ENCODE data around the gene PLA2G2D.

PLA2G2D gene

GRCh38 chr1:20072771-20073170 is 46.6 kb downstream of the PLA2G2D start:
- H3K4me3 ChIP-seq = peak overlapping the region; percentile 69
- H3K27ac ChIP-seq = peak overlapping the region in 1 of 2 donors; percentile 84
- DNase-seq (ENCODE audit: low spot score) = no peak
- TF ChIP-seq, protein P1, sequence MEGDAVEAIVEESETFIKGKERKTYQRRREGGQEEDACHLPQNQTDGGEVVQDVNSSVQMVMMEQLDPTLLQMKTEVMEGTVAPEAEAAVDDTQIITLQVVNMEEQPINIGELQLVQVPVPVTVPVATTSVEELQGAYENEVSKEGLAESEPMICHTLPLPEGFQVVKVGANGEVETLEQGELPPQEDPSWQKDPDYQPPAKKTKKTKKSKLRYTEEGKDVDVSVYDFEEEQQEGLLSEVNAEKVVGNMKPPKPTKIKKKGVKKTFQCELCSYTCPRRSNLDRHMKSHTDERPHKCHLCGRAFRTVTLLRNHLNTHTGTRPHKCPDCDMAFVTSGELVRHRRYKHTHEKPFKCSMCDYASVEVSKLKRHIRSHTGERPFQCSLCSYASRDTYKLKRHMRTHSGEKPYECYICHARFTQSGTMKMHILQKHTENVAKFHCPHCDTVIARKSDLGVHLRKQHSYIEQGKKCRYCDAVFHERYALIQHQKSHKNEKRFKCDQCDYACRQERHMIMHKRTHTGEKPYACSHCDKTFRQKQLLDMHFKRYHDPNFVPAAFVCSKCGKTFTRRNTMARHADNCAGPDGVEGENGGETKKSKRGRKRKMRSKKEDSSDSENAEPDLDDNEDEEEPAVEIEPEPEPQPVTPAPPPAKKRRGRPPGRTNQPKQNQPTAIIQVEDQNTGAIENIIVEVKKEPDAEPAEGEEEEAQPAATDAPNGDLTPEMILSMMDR (IDR thresholded peaks at IDR 0.05) = no peak

DNA sequence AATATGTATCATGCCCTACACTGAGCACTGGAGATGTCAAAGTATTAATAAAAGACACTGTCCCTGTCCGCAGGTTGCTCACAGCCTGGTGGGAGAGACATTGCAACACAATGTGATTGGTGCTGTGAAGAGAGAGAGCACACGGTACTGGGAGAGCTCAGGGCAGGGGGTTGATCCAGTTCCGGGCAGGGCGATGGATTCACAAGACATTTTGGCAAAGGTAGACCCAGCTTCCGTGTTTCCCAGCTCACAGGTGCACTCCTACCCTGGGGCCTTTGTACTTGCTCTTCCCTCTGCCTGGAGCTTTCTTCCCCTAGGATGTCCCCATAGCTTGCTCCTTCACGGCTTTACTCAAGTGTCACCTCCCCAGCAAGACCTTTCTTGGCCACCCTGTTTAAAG is 47.9 kb downstream of the PLA2G2D start:
- peak overlapping the region; percentile 69 for H3K4me3 ChIP-seq
- TF ChIP-seq, protein P1 (IDR thresholded peaks at IDR 0.05) = no peak
- DNase-seq (ENCODE audit: low spot score) = no peak
- peak overlapping the region; percentile 71 to 84 for H3K27ac ChIP-seq

DNA sequence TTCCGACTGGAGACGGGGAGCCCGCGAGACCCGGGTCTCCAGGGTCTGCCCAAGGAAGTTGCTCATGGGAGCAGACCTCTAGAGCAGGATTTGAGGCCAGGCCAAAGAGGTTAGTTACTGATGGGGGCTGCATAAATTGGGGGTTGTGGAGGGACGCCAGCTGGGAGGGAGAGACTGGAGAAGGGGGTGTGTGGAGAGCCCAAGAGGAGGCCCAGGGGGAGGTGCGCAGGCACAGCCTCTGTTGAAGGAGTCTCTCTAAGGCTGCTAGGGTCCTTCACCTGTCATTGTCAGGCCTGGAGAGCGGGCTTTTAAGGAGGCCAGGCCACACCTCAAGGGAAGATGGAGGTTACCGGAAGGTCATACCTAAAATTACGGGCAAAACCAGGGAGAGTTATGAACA is 49.0 kb downstream of the PLA2G2D start:
- TF ChIP-seq, protein P1 (IDR thresholded peaks at IDR 0.05) = no peak
- Histone ChIP-seq H3K27ac (peak overlapping the region; percentile 71 to 84), H3K4me3 (peak overlapping the region; percentile 69)
- DNase-seq (ENCODE audit: low spot score) = no peak

DNA sequence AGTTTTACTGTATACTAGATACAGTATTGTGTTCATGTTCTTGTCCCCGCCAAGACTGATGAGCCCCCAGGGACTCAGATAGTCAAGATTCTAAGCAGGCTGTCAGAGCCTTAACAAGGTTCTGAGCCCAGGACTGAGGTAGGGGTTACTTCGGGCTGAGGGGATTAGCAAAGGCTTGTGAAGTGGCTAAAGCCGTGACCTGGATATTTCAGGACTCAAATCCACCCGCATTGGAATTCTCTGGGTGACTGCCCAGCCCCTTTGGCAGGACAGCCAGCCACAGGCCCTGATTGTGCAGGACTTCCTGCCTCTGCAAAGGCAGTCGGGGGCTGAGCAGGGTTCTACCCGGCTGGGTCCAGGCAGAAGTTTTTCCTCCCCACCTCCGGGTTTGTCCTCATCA is 49.5 kb downstream of the PLA2G2D start, which contains the start of gene PLA2G5:
PLA2G5 (plus strand) TSS at position 321 of the 400 bp plus-strand sequence. CDS start 14,637 bp downstream, outside the sequence.
- H3K27ac ChIP-seq = peak within 1 kb of the TSS; percentile 71 to 84
- peak; percentile 91 for DNase-seq (ENCODE audit: low spot score)
- TF ChIP-seq, protein P1 (IDR thresholded peaks at IDR 0.05) = no peak
- H3K4me3 ChIP-seq = peak within 1 kb of the TSS; percentile 69

GRCh38 chr1:20068722-20069121 is 50.6 kb downstream of the PLA2G2D start:
- Histone ChIP-seq H3K27ac (peak overlapping the region in 1 of 2 donors; percentile 34), H3K4me3 (no peak overlapping the region)
- TF ChIP-seq, protein P1 (IDR thresholded peaks at IDR 0.05) = no peak
- DNase-seq (ENCODE audit: low spot score) = no peak

DNA sequence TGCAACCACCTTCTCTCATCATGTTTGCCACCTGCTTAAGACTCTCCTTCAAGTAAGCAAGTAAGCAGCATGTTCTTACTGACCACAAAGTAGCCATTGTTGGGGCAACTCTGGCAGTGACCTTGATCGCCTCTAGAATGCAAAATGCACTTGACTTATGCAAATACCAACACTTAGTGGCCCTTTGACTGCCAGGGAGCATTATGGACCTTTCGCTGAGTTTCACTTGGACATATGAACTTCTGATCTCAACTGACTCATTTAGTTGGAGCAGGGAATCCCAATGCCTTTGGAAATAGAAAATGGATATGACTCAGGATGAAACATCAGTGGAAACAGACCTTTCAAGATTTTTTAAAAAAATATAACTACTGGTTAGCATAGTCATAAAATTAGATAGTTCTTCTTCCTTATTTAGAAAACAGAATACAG is 55.5 kb downstream of the PLA2G2D start:
- DNase-seq (ENCODE audit: low spot score) = no peak
- TF ChIP-seq, protein P1 (IDR thresholded peaks at IDR 0.05) = no peak
- no peak overlapping the region for H3K27ac ChIP-seq
- no peak overlapping the region for H3K4me3 ChIP-seq

All from coronary artery (tissue), 2 donors.